T-helper 1 cell (primary cell): ENCODE measurements around the gene EXOC3L4.
"Not testable (repeated sequence)": the region's sequence is repeated elsewhere in the genome, so short reads cannot be mapped to it uniquely, and the experiment has no call there.

ENCODE experiments used
- DNase-seq, 5 donors: peaks; one replicate each; pipeline ENCODE4 v3.0.0-alpha.2; 2012 to 2020
- total RNA-seq, 4 donors: gene quantifications; one replicate each; lab custom pipeline; 2026; lab: John Stamatoyannopoulos, UW

EXOC3L4 gene
- 0 reads per million in 4 donors for total RNA-seq

GRCh38 chr14:103094406-103095209 is at the start of gene EXOC3L4:
TSS of gene EXOC3L4 (plus strand) at chr14:103094725. CDS start at chr14:103100220, 5,495 bp downstream.
- no peak for DNase-seq

- no peak for DNase-seq
Observed at GRCh38 chr14:103045371-103045869, 49.1 kb upstream of the EXOC3L4 start.

GRCh38 chr14:103047453-103047852 is 47.1 kb upstream of the EXOC3L4 start:
- not testable (repeated sequence) for DNase-seq

GRCh38 chr14:103050935-103051334 is 43.6 kb upstream of the EXOC3L4 start:
- no peak for DNase-seq

- no peak for DNase-seq
Observed at GRCh38 chr14:103052407-103052806, 42.1 kb upstream of the EXOC3L4 start.

GRCh38 chr14:103055695-103056094 is 38.8 kb upstream of the EXOC3L4 start:
- no peak for DNase-seq

GRCh38 chr14:103056322-103057027 is 38.0 kb upstream of the EXOC3L4 start:
- no peak for DNase-seq

- DNase-seq = no peak
Observed at GRCh38 chr14:103057028-103057371, 37.5 kb upstream of the EXOC3L4 start.

- DNase-seq = peak; percentile 36 to 66 (median 46)
Observed at GRCh38 chr14:103057372-103058163, 37.0 kb upstream of the EXOC3L4 start, which contains the start of gene CDC42BPB. TSS of gene CDC42BPB (minus strand) at chr14:103057549. CDS start at chr14:103057173, 376 bp downstream.

GRCh38 chr14:103058164-103059055 is 36.1 kb upstream of the EXOC3L4 start:
- no peak for DNase-seq

- DNase-seq = no peak
Observed at GRCh38 chr14:103059556-103059955, 35.0 kb upstream of the EXOC3L4 start.

GRCh38 chr14:103061482-103061976 is 33.0 kb upstream of the EXOC3L4 start:
- no peak for DNase-seq

GRCh38 chr14:103064436-103064835 is 30.1 kb upstream of the EXOC3L4 start:
- no peak for DNase-seq

- DNase-seq = no peak
Observed at GRCh38 chr14:103064978-103065377, 29.5 kb upstream of the EXOC3L4 start.

GRCh38 chr14:103065861-103066260 is 28.7 kb upstream of the EXOC3L4 start:
- no peak for DNase-seq

GRCh38 chr14:103066399-103066798 is 28.1 kb upstream of the EXOC3L4 start:
- DNase-seq = no peak

GRCh38 chr14:103067231-103067954 is 27.1 kb upstream of the EXOC3L4 start:
- DNase-seq = no peak

GRCh38 chr14:103068351-103069073 is 26.0 kb upstream of the EXOC3L4 start:
- no peak for DNase-seq

GRCh38 chr14:103070263-103070885 is 24.2 kb upstream of the EXOC3L4 start:
- no peak for DNase-seq
